ENCODE data around the gene UQCC3. TPM values are rescaled to one million over a fixed set of nuclear protein-coding genes. Genes with fewer than 3 reads are reported as not detected.

UQCC3 gene
- total RNA-seq, 1 experiment from 2014 or later = 17.9 TPM

- no TSS peak for BruUV-seq (replicated peaks)
- Histone ChIP-seq H3K27ac (ENCODE audit: low read depth, low read length) (peak overlapping the region; percentile 84), H3K9me2 (ENCODE audit: insufficient read depth) (no peaks in the 10 kb centered on the region), H3K4me1 (ENCODE audit: control insufficient read depth in 1 of 2, insufficient read depth in 2 of 2, low read length in 2 of 2) (peaks cover 7 to 24% of the 10 kb centered on the region in 2 experiments), H3K9me3 (ENCODE audit: control insufficient read depth in 1 of 2, insufficient read depth in 1 of 2, low read depth in 1 of 2, low read length in 2 of 2) (no peaks in the 10 kb centered on the region), H3K79me2 (ENCODE audit: insufficient read depth, low read length) (peaks cover 33% of the 10 kb centered on the region), H3K9ac (ENCODE audit: low read length) (0 out of 2 replicates have a peak overlapping the region, but pooled peaks have one; percentile 5), H3K36me3 (ENCODE audit: control insufficient read depth in 1 of 2, insufficient read depth in 2 of 2, low read length in 2 of 2) (peaks cover 2 to 5% of the 10 kb centered on the region in 2 experiments; a peak in 3 of 4 replicates), H3K27me3 (ENCODE audit: insufficient read depth, low read length) (no peaks in the 10 kb centered on the region), H3K4me2 (ENCODE audit: low read length) (peak overlapping the region; percentile 80), H2AFZ (ENCODE audit: low read depth, low read length, poor library complexity, severe bottlenecking) (no peak overlapping the region), H3K4me3 (replicated peaks in 1 of 2; ENCODE audit: low read depth in 1 of 2, low read length in 2 of 2) (no peak overlapping the region; a peak in 1 of 4 replicates), H4K20me1 (ENCODE audit: insufficient read depth) (no peaks in the 10 kb centered on the region)
- no peak for DNase-seq (ENCODE audit: low read depth, low spot score)
- intact Hi-C loops (cut with micrococcal nuclease) = loop anchor here (5.0 kb wide), 1 partner anchor 62 kb away; the partner anchor contains the start of gene TUT1
- ChIA-PET CTCF (interaction anchor here (1.2 kb wide), 1 partner anchor 11 kb away, joined by 5 read pairs; the partner anchor contains the start of genes C11orf98 and CSKMT), RAD21 (ENCODE audit: low non-redundant PET in 1 of 2, low total read pairs in 2 of 2, uncharacterized antibody in 2 of 2, unreplicated experiment in 2 of 2) (no interaction called here), POLR2A (interaction anchor here (1.4 to 14.1 kb wide), 3 partner anchors 8 to 17 kb away, joined by 3 to 195 read pairs (median 3); partner anchors contain the start of genes C11orf98, CSKMT, GANAB and UQCC3)
- no peak for TF ChIP-seq SP1 (IDR thresholded peaks at IDR 0.05; ENCODE audit: low read depth)
- no peak for TF ChIP-seq EZH2phosphoT487 (IDR thresholded peaks at IDR 0.05; ENCODE audit: borderline replicate concordance)
- TF ChIP-seq SRF (IDR thresholded peaks at IDR 0.05; ENCODE audit: low read depth) = no peak
- no peak for TF ChIP-seq RAD21 (IDR thresholded peaks at IDR 0.05; ENCODE audit: low read depth)
- TF ChIP-seq ZNF274 (IDR thresholded peaks at IDR 0.05; ENCODE audit: low read depth, low read length) = no peak
- no peak for TF ChIP-seq JUND (IDR thresholded peaks at IDR 0.05)
- no peak for TF ChIP-seq ATF3 (IDR thresholded peaks at IDR 0.05)
- TF ChIP-seq SIN3A (IDR thresholded peaks at IDR 0.05; ENCODE audit: low read depth) = no peak
- no peak for TF ChIP-seq POLR2AphosphoS5 (IDR thresholded peaks at IDR 0.05; ENCODE audit: low read depth, low read length)
- TF ChIP-seq TCF7L2 (IDR thresholded peaks at IDR 0.05; ENCODE audit: borderline replicate concordance, extremely low read depth, insufficient read depth, insufficient read length) = no peak
- no peak for TF ChIP-seq CBX3 (IDR thresholded peaks at IDR 0.05; ENCODE audit: low read depth)
- TF ChIP-seq ZFX (IDR thresholded peaks at IDR 0.05) = no peak
- TF ChIP-seq ELF1 (IDR thresholded peaks at IDR 0.05; ENCODE audit: borderline replicate concordance, low read depth) = no peak
- no peak for TF ChIP-seq FOSL1 (IDR thresholded peaks at IDR 0.05; ENCODE audit: low read depth)
- TF ChIP-seq ZBTB33 (IDR thresholded peaks at IDR 0.05; ENCODE audit: extremely low read depth, insufficient replicate concordance, low read length) = no peak
- no peak for TF ChIP-seq REST (IDR thresholded peaks at IDR 0.05; ENCODE audit: low read depth)
- no peak for ATAC-seq
Observed at GRCh38 chr11:62654297-62654696, 17.2 kb upstream of the UQCC3 start.

Data from HCT116 (cell line).